Left lung (tissue), 10 donors: Measurements from ENCODE around the gene ICAM5. TPM values are rescaled to one million over a fixed set of nuclear protein-coding genes. Genes with fewer than 3 reads are reported as not detected.

ENCODE experiments used
- ATAC-seq: fragments of 200-7000 bp; cut with Tn5 transposase; one replicate; pipeline ENCODE4 v1.9.1; 2020; ENCODE audit warnings: moderate library complexity
- DNase-seq, 4 donors: peaks; one replicate each; pipeline ENCODE4 v3.0.0-alpha.2; 2013 to 2020
- H3K27ac ChIP-seq, 2 donors: fragments of 200-600 bp; sonication (generic) in 1 of 2; one replicate each; pipeline versions ENCODE4 v1.5.0 to v1.8.0; 2020 to 2021
- H3K27me3 ChIP-seq, 2 donors: fragments of 200-600 bp; sonication (generic) in 1 of 2; one replicate each; pipeline versions ENCODE4 v1.5.0 to v1.8.0; 2020 to 2021
- H3K36me3 ChIP-seq, 2 donors: fragments of 200-600 bp; sonication (generic) in 1 of 2; one replicate each; pipeline versions ENCODE4 v1.5.0 to v1.8.0; 2020 to 2021
- H3K4me1 ChIP-seq, 2 donors: fragments of 200-600 bp; one replicate each; pipeline ENCODE4 v1.8.0; 2021
- H3K4me3 ChIP-seq, 2 donors: fragments of 200-600 bp; sonication (generic) in 1 of 2; one replicate each; pipeline versions ENCODE4 v1.5.0 to v1.8.0; 2020 to 2021; ENCODE audit warnings: mild to moderate bottlenecking in 1 of 2
- H3K9me3 ChIP-seq, 2 donors: fragments of 200-600 bp; sonication (generic) in 1 of 2; one replicate each; pipeline versions ENCODE4 v1.5.0 to v1.8.0; 2020 to 2021
- CTCF ChIP-seq, 2 donors: fragments of 200-600 bp; sonication (generic) in 1 of 2; IDR thresholded peaks; one replicate each; pipeline versions ENCODE4 v1.5.0 to v1.8.0; 2021; ENCODE audit warnings: antibody characterized with exemption in 2 of 2
- intact Hi-C, 2 donors: fragments of 100-400 bp; cut with DNase I; formaldehyde crosslinking; loops; one replicate each; pipeline versions ENCODE4 v1.11.2 to v1.14.2; 2022
- polyA plus RNA-seq, 6 donors: library from polyadenylated mRNA; unstranded; fragments of 120-200 nt; gene quantifications; one replicate each; pipeline ENCODE4 v1.2.1, GENCODE V29; 2013; ENCODE audit not compliant: insufficient read length in 6 of 6
- total RNA-seq, 2 donors: library from RNA; stranded (reverse); fragmentation: NEBNext Ultra II Directional; extraction: Animal tissue kit (Norgen Biotek cat#: 25700); gene quantifications; one replicate each; pipeline ENCODE4 v1.2.1, GENCODE V29; 2021
- donor health status: DM: no; HTN: yes; CAD: no.
- donor health status: DM: no; HTN: no; CAD: no.

The ICAM5 gene
- total and polyA plus RNA-seq, 8 donors, result 3.9 to 25.7 (median 11.4) TPM

- no peaks in the 10 kb centered on the region for H3K9me3 ChIP-seq
- intact Hi-C loops, result no loop called here
- peaks cover 31 to 95% of the 10 kb centered on the region in 2 donors for H3K27me3 ChIP-seq
- H3K4me3 ChIP-seq, result peak overlapping the region; percentile 48
- no peaks in the 10 kb centered on the region for H3K36me3 ChIP-seq
- DNase-seq (no peak), ATAC-seq (peak; percentile 0)
- peak overlapping the region in 1 of 2 donors; percentile 18 for H3K27ac ChIP-seq
- TF ChIP-seq CTCF (IDR thresholded peaks at IDR 0.05), result no peak
- peaks cover 34 to 92% of the 10 kb centered on the region in 2 donors for H3K4me1 ChIP-seq
Observed at GRCh38 chr19:10291554-10292205, 1.9 kb downstream of the ICAM5 start.

DNA sequence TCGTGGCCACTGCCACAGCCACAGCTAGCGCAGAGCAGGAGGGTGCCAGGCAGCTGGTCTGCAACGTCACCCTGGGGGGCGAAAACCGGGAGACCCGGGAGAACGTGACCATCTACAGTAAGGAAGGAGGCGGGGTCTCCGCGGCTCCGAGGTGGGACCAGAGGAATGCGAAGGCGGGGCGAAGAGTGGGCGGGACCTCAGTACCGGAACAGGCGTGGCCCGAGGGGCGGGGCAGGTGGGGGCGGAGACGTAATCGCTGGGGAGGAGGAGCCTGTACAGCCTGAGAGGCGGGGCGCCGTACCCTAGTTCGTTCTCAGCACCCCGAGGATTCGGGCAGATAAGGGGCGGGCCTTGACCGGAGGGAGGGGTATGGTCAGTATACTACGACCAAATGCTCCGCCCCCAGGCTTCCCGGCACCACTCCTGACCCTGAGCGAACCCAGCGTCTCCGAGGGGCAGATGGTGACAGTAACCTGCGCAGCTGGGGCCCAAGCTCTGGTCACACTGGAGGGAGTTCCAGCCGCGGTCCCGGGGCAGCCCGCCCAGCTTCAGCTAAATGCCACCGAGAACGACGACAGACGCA is 2.5 kb downstream of the ICAM5 start:
- peak overlapping the region; percentile 48 for H3K4me3 ChIP-seq
- peaks cover 31 to 99% of the 10 kb centered on the region in 2 donors for H3K27me3 ChIP-seq
- H3K9me3 ChIP-seq, result no peaks in the 10 kb centered on the region
- no peaks in the 10 kb centered on the region for H3K36me3 ChIP-seq
- H3K4me1 ChIP-seq, result peaks cover 34 to 86% of the 10 kb centered on the region in 2 donors
- DNase-seq (peak; percentile 36 to 96 (median 88)), ATAC-seq (peak; percentile 69)
- TF ChIP-seq CTCF (IDR thresholded peaks at IDR 0.05), result no peak
- H3K27ac ChIP-seq, result peak overlapping the region in 1 of 2 donors; percentile 18
- intact Hi-C loops, result no loop called here

DNA sequence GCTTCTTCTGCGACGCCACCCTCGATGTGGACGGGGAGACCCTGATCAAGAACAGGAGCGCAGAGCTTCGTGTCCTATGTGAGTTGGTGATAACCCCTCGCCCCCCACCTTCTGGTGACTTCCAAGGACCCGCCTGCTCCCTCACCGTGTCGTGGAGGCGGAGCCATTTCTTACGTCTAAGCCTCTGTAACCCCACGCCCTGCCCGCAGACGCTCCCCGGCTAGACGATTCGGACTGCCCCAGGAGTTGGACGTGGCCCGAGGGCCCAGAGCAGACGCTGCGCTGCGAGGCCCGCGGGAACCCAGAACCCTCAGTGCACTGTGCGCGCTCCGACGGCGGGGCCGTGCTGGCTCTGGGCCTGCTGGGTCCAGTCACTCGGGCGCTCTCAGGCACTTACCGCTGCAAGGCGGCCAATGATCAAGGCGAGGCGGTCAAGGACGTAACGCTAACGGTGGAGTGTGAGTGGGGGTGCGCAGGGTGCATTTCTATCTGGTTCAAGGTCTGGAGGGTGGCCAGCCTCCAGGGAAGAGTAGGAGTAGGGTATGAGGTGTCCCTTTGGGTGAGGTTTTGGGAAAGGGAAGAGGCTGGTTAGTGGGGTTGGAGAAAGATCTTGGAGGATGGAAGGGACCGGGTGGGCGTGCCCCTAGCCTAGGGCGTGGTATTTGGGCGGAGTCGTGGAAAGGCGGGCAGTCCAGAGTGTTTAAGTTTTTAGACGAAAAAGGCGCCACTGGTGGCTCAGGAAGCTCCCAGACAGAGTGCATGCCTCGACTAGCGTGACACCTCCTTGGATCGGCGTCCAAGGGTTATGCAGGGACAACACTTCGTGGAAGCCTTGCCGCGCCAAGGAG is 3.3 kb downstream of the ICAM5 start:
- H3K9me3 ChIP-seq, result no peaks in the 10 kb centered on the region
- peaks cover 34 to 79% of the 10 kb centered on the region in 2 donors for H3K4me1 ChIP-seq
- no peak for TF ChIP-seq CTCF (IDR thresholded peaks at IDR 0.05)
- H3K4me3 ChIP-seq, result peak overlapping the region; percentile 48
- peaks cover 31 to 92% of the 10 kb centered on the region in 2 donors for H3K27me3 ChIP-seq
- no peak for ATAC-seq
- no peak overlapping the region for H3K27ac ChIP-seq
- no peaks in the 10 kb centered on the region for H3K36me3 ChIP-seq
- peak in 1 of 4 donors; percentile 85 for DNase-seq
- intact Hi-C loops, result no loop called here

GRCh38 chr19:10293637-10294367 is 4.0 kb downstream of the ICAM5 start:
- H3K4me1 ChIP-seq, result peaks cover 31 to 71% of the 10 kb centered on the region in 2 donors
- H3K36me3 ChIP-seq, result no peaks in the 10 kb centered on the region
- peaks cover 31 to 84% of the 10 kb centered on the region in 2 donors for H3K27me3 ChIP-seq
- no peaks in the 10 kb centered on the region for H3K9me3 ChIP-seq
- TF ChIP-seq CTCF (IDR thresholded peaks at IDR 0.05), result no peak
- peak overlapping the region in 1 of 2 donors; percentile 48 for H3K4me3 ChIP-seq
- no peak overlapping the region for H3K27ac ChIP-seq
- peak in 1 of 4 donors; percentile 57 for DNase-seq
- intact Hi-C loops, result no loop called here
- no peak for ATAC-seq
